Measurements from ENCODE around the gene AKT1S1. TPM values are rescaled to one million over a fixed set of nuclear protein-coding genes. Genes with fewer than 3 reads are reported as not detected.

The AKT1S1 gene
- total RNA-seq, 4 donors from 2014 or later: 23.8 to 56.8 (median 43.4) TPM

DNA sequence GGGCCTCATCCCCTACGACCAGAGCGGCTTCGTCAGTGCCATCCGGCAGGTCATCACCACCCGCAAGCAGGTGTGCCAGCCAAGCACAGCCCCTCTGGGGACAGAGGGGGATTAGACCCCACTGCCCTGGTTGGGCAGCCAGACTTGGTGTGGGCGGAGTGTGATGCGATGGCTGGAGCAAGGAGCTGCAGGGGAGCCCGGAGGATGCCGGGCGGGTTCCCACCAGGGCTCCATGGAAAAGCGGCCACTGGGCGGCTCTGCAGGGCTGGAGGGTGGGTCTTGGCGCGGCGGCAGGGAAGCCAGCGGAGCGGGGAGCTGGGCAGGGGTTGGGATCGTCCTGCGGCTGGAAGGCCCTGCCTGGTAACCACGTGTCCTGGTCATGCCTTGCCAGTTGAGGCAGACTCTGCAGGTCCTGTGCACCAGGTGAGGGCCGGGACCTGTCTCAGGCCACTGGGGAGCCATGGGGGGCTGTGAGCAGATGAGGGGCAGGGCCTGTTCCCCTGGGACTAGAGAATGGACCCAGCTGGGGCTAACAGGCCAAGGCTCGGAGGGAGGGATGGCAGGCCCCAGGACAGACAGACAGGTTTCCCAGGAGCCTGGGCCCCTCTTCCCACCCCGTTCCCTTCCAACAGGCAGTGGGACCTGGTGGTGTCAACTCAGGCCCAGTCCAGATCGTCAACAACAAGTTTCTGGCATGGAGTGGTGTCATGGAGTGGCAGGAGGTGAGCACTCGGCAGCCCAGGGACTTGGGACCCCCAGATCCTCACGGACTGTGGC lies 19.9 kb downstream of the AKT1S1 start:
- peaks cover 11 to 19% of the 10 kb centered on the region in 2 donors for H3K4me1 ChIP-seq
- no peak for ATAC-seq
- intact Hi-C loops (cut with DNase I; ENCODE audit: low total_unique reads) (no loop called here), in situ Hi-C loops (cut with MboI; ENCODE audit: low sequenced_read_pairs in 4 of 4) (no loop called here)
- no peaks in the 10 kb centered on the region for H3K27me3 ChIP-seq
- peaks cover 0 to 57% of the 10 kb centered on the region in 2 donors for H3K36me3 ChIP-seq
- H3K27ac ChIP-seq: peak overlapping the region in 2 of 4 donors; percentile 52 to 57
- no peak for TF ChIP-seq CTCF (IDR thresholded peaks at IDR 0.05 in 4 of 5, conservative IDR thresholded peaks at IDR 0.05 in 1 of 5)
- no peak for TF ChIP-seq POLR2A (IDR thresholded peaks at IDR 0.05)
- H3K9me3 ChIP-seq: no peaks in the 10 kb centered on the region
- H3K4me3 ChIP-seq: no peak overlapping the region
- DNase-seq: no peak

DNA sequence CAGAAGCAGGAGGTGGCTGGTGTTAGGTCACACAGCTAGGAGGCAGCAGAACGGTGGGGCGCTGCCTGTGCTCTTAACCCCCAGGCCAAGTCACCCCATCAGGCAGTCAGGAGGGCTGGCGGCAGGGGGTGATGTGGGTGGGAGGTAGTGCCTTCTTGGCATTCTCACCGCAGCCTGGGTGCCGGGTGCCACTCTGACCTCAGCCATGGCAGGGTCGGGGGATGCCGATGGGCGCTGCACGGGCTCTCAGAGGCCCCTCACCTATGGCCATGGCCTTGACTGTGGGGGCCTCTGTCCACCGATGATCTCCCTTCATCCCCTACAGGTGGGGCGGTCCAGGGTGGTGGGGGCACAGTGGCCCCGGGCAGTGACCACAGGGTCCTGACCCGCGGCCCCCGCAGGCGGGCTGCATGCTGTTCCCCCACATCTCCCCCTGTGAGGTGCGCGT lies 20.6 kb downstream of the AKT1S1 start:
- Histone ChIP-seq H3K4me1 (peaks cover 16 to 24% of the 10 kb centered on the region in 2 donors), H3K27ac (peak overlapping the region in 1 of 4 donors; percentile 1), H3K9me3 (no peaks in the 10 kb centered on the region), H3K4me3 (no peak overlapping the region), H3K36me3 (peaks cover 0 to 53% of the 10 kb centered on the region in 2 donors), H3K27me3 (no peaks in the 10 kb centered on the region)
- TF ChIP-seq CTCF (IDR thresholded peaks at IDR 0.05 in 4 of 5, conservative IDR thresholded peaks at IDR 0.05 in 1 of 5) (no peak), POLR2A (IDR thresholded peaks at IDR 0.05) (no peak)
- intact Hi-C loops (cut with DNase I; ENCODE audit: low total_unique reads) (no loop called here), in situ Hi-C loops (cut with MboI; ENCODE audit: low sequenced_read_pairs in 4 of 4) (no loop called here)
- ATAC-seq (no peak), DNase-seq (no peak)

GRCh38 chr19:49855676-49856573 lies 21.2 kb downstream of the AKT1S1 start:
- in situ Hi-C loops (cut with MboI; ENCODE audit: low sequenced_read_pairs in 4 of 4) (no loop called here), intact Hi-C loops (cut with DNase I; ENCODE audit: low total_unique reads) (no loop called here)
- H3K27ac ChIP-seq: peak overlapping the region in 3 of 4 donors; percentile 1 to 43 (median 8)
- DNase-seq (no peak), ATAC-seq (no peak)
- peaks cover 16 to 24% of the 10 kb centered on the region in 2 donors for H3K4me1 ChIP-seq
- H3K27me3 ChIP-seq: no peaks in the 10 kb centered on the region
- no peaks in the 10 kb centered on the region for H3K9me3 ChIP-seq
- H3K36me3 ChIP-seq: peaks cover 0 to 46% of the 10 kb centered on the region in 2 donors
- TF ChIP-seq POLR2A (IDR thresholded peaks at IDR 0.05) (no peak), CTCF (IDR thresholded peaks at IDR 0.05 in 4 of 5, conservative IDR thresholded peaks at IDR 0.05 in 1 of 5) (no peak)
- H3K4me3 ChIP-seq: no peak overlapping the region

DNA sequence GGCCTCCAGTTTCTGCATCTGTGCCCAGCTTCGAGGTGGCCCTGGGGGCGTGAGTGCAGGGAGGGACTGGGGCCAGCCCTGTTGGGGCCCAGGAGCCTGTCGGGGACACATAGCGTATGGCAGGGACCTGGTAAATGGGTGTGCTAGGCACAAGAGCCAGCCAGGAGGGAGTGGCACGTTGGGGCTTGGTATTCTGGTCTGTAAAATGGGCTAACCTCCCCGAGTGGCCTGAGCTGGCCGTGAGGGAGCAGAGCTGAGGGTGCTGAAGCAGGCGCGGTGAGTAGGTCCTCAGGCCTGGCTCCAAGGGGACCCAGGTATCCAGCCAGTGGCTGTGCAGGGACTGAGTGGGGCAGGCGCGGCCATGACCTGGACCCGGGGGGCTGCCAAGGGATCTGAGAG lies 21.9 kb downstream of the AKT1S1 start:
- in situ Hi-C loops (cut with MboI; ENCODE audit: low sequenced_read_pairs in 4 of 4): no loop called here
- ATAC-seq: no peak
- Histone ChIP-seq H3K9me3 (no peaks in the 10 kb centered on the region), H3K4me3 (no peak overlapping the region), H3K4me1 (peaks cover 16 to 24% of the 10 kb centered on the region in 2 donors), H3K27me3 (no peaks in the 10 kb centered on the region), H3K36me3 (peaks cover 0 to 39% of the 10 kb centered on the region in 2 donors), H3K27ac (peak overlapping the region in 3 of 4 donors; percentile 8 to 43 (median 23))
- no peak for TF ChIP-seq CTCF (IDR thresholded peaks at IDR 0.05 in 4 of 5, conservative IDR thresholded peaks at IDR 0.05 in 1 of 5)
- TF ChIP-seq POLR2A (IDR thresholded peaks at IDR 0.05): no peak
- intact Hi-C loops (cut with DNase I; ENCODE audit: low total_unique reads): no loop called here
- no peak for DNase-seq
